IMR-90 (cell line): ENCODE measurements around the gene GTF2I. TPM values are rescaled to one million over a fixed set of nuclear protein-coding genes. Genes with fewer than 3 reads are reported as not detected.

Experiments used
- ATAC-seq: fragments of 200-7000 bp; cut with Tn5 transposase; 2 replicates; pipeline ENCODE4 v1.9.1; 2020; ENCODE audit warnings: low read depth, mild to moderate bottlenecking, moderate library complexity
- BruUV-seq: library from RNA; stranded (reverse); fragments of 400-500 nt; replicated peaks from 2 replicates; lab custom pipeline; 2021; lab: Mats Ljungman, UMichigan
- CTCF ChIA-PET: fragments of 300-600 bp; formaldehyde crosslinking; extraction: SDS; loops from one replicate; lab custom pipeline; 2021; ENCODE audit warnings: antibody characterized with exemption; lab: Yijun Ruan, JAX
- POLR2A ChIA-PET: fragments of 300-600 bp; sonication (Branson Sonifier 250); formaldehyde crosslinking; loops from one replicate; lab custom pipeline; 2022; ENCODE audit warnings: antibody characterized with exemption; ENCODE audit not compliant: unreplicated experiment; lab: Charles Lee
- DNase-seq: peaks from one replicate; pipeline ENCODE4 v3.0.0; 2013
- H2AFZ ChIP-seq: replicated peaks from 2 replicates; pipeline ENCODE3; 2013; ENCODE audit warnings: low read length, mild to moderate bottlenecking; ENCODE audit not compliant: poor library complexity
- H2AK5ac ChIP-seq: 2 replicates; pipeline ENCODE4 v1.6.1; 2013; ENCODE audit warnings: low read depth, low read length, inconsistent platforms
- H2AK9ac ChIP-seq: replicated peaks from 2 replicates; pipeline ENCODE3; 2013; ENCODE audit warnings: mild to moderate bottlenecking, low read depth, low read length, moderate library complexity; ENCODE audit not compliant: poor library complexity
- H2BK120ac ChIP-seq: 2 replicates; pipeline ENCODE4 v1.6.1; 2013; ENCODE audit warnings: low read depth, low read length, inconsistent platforms
- H2BK15ac ChIP-seq: 3 replicates; pipeline ENCODE4 v1.6.1; 2013; ENCODE audit warnings: low read depth, low read length, inconsistent platforms
- H2BK20ac ChIP-seq: 2 replicates; pipeline ENCODE4 v1.6.1; 2013; ENCODE audit warnings: low read depth, mild to moderate bottlenecking, inconsistent platforms, low read length, moderate library complexity
- H2BK5ac ChIP-seq: 2 replicates; pipeline ENCODE4 v1.6.1; 2013; ENCODE audit warnings: mild to moderate bottlenecking, low read depth, low read length, inconsistent platforms; ENCODE audit not compliant: poor library complexity, severe bottlenecking
- H3K14ac ChIP-seq: replicated peaks from 2 replicates; pipeline ENCODE4 v1.6.1; 2013; ENCODE audit warnings: low read depth, low read length, inconsistent platforms
- H3K18ac ChIP-seq: 2 replicates; pipeline ENCODE4 v1.6.1; 2013; ENCODE audit warnings: low read depth, low read length, control low read depth
- H3K23ac ChIP-seq: 2 replicates; pipeline ENCODE4 v1.6.1; 2013; ENCODE audit warnings: low read depth, low read length, inconsistent platforms
- H3K27ac ChIP-seq: 2 replicates; pipeline ENCODE4 v1.5.1; 2013; ENCODE audit warnings: mild to moderate bottlenecking, control low read depth, low read length; ENCODE audit not compliant: insufficient read depth
- H3K27me3 ChIP-seq: 2 replicates; pipeline ENCODE4 v1.6.1; 2013; ENCODE audit warnings: low read length; ENCODE audit not compliant: control insufficient read depth, insufficient read depth
- H3K36me3 ChIP-seq: 2 replicates; pipeline ENCODE4 v1.6.1; 2013; ENCODE audit warnings: low read length, mixed read lengths; ENCODE audit not compliant: control insufficient read depth, insufficient read depth
- H3K4ac ChIP-seq: 2 replicates; pipeline ENCODE4 v1.6.1; 2013; ENCODE audit warnings: low read depth, low read length, inconsistent platforms
- H3K4me1 ChIP-seq: 2 replicates; pipeline ENCODE4 v1.6.1; 2013; ENCODE audit warnings: low read length, mixed read lengths; ENCODE audit not compliant: control insufficient read depth, insufficient read depth
- H3K4me2 ChIP-seq: 2 replicates; pipeline ENCODE4 v1.6.1; 2013; ENCODE audit warnings: low read depth, mild to moderate bottlenecking, control low read depth, low read length, moderate library complexity
- H3K4me3 ChIP-seq: 2 replicates; pipeline ENCODE4 v1.5.1; 2013; ENCODE audit warnings: low read depth, mild to moderate bottlenecking, control low read depth, low read length, moderate library complexity; ENCODE audit not compliant: insufficient read depth
- H3K56ac ChIP-seq: 2 replicates; pipeline ENCODE4 v1.6.1; 2013; ENCODE audit warnings: low read length, inconsistent platforms; ENCODE audit not compliant: insufficient read depth; ENCODE audit errors: extremely low read depth
- H3K79me1 ChIP-seq, 2 experiments: 2 replicates each; pipeline ENCODE4 v1.6.1; 2013; ENCODE audit warnings: low read length in 2 of 2, inconsistent platforms in 1 of 2, low read depth in 1 of 2
- H3K9ac ChIP-seq: 2 replicates; pipeline ENCODE4 v1.6.1; 2013; ENCODE audit warnings: low read depth, low read length, control low read depth
- H3K9me1 ChIP-seq: 2 replicates; pipeline ENCODE4 v1.6.1; 2013; ENCODE audit warnings: low read length, inconsistent platforms; ENCODE audit not compliant: insufficient read depth
- H3K9me3 ChIP-seq: 2 replicates; pipeline ENCODE4 v1.6.1; 2013; ENCODE audit warnings: low read length; ENCODE audit not compliant: control insufficient read depth, insufficient read depth
- H4K20me1 ChIP-seq: 2 replicates; pipeline ENCODE4 v1.6.1; 2013; ENCODE audit warnings: low read length, inconsistent platforms; ENCODE audit not compliant: insufficient read depth
- H4K5ac ChIP-seq: 2 replicates; pipeline ENCODE4 v1.6.1; 2013; ENCODE audit warnings: mild to moderate bottlenecking, low read depth, low read length, control low read depth
- H4K8ac ChIP-seq, 2 experiments: 2 replicates each; pipeline ENCODE4 v1.6.1; 2013; ENCODE audit warnings: low read depth in 2 of 2, low read length in 2 of 2, control low read depth in 1 of 2, inconsistent platforms in 1 of 2
- H4K91ac ChIP-seq: 2 replicates; pipeline ENCODE4 v1.6.1; 2013; ENCODE audit warnings: low read depth, low read length, inconsistent platforms; ENCODE audit not compliant: insufficient read depth
- BHLHE40 ChIP-seq: fragments of 150-350 bp; IDR thresholded peaks from 2 replicates; pipeline ENCODE4 v1.6.1; 2016; ENCODE audit warnings: mild to moderate bottlenecking, low read depth, low read length
- CEBPB ChIP-seq: IDR thresholded peaks from 2 replicates; pipeline ENCODE4 v1.6.1; 2012; ENCODE audit warnings: low read depth, low read length, improper control_type of control experiment
- CHD1 ChIP-seq: IDR thresholded peaks from 2 replicates; pipeline ENCODE4 v1.6.1; 2012; ENCODE audit warnings: low read depth, low read length, improper control_type of control experiment
- ELK1 ChIP-seq: fragments of 150-350 bp; IDR thresholded peaks from 2 replicates; pipeline ENCODE4 v1.6.1; 2016; ENCODE audit warnings: low read depth, mild to moderate bottlenecking, low read length, moderate library complexity, borderline replicate concordance
- FOS ChIP-seq: fragments of 150-350 bp; IDR thresholded peaks from 2 replicates; pipeline ENCODE4 v1.6.1; 2016; ENCODE audit warnings: low read depth, low read length
- MAZ ChIP-seq: IDR thresholded peaks from 2 replicates; pipeline ENCODE4 v1.6.1; 2012; ENCODE audit warnings: low read depth, mild to moderate bottlenecking, low read length, improper control_type of control experiment, moderate library complexity, borderline replicate concordance
- MXI1 ChIP-seq: IDR thresholded peaks from 2 replicates; pipeline ENCODE4 v1.6.1; 2012; ENCODE audit warnings: low read depth, mild to moderate bottlenecking, low read length, moderate library complexity, borderline replicate concordance
- POLR2A ChIP-seq: IDR thresholded peaks from 2 replicates; pipeline ENCODE4 v1.6.1; 2012; ENCODE audit warnings: mild to moderate bottlenecking, low read depth, low read length
- RFX5 ChIP-seq: IDR thresholded peaks from 2 replicates; pipeline ENCODE4 v1.8.0; 2012; ENCODE audit warnings: low read depth, mild to moderate bottlenecking, low read length, moderate library complexity
- SMC3 ChIP-seq: fragments of 150-350 bp; IDR thresholded peaks from 2 replicates; pipeline ENCODE4 v1.6.1; 2016; ENCODE audit warnings: low read depth, mild to moderate bottlenecking, antibody characterized with exemption, low read length, moderate library complexity
- USF2 ChIP-seq: fragments of 150-350 bp; IDR thresholded peaks from 2 replicates; pipeline ENCODE4 v1.6.1; 2017; ENCODE audit warnings: mild to moderate bottlenecking, antibody characterized with exemption, low read length, low read depth
- dilution Hi-C: fragments of 300-500 bp; cut with HindIII; formaldehyde crosslinking; loops from one replicate; pipeline ENCODE4 v1.14.3; 2018; ENCODE audit warnings: low sequenced_read_pairs; ENCODE audit not compliant: unreplicated experiment
- in situ Hi-C: fragments of 300-500 bp; cut with MboI; formaldehyde crosslinking; loops from 3 replicates; pipeline ENCODE4 v1.14.3; 2019; ENCODE audit warnings: low sequenced_read_pairs, inconsistent platforms, mixed read lengths
- intact Hi-C: fragments of 100-400 bp; cut with micrococcal nuclease; formaldehyde crosslinking; loops from 2 replicates; pipeline ENCODE4 v1.10.0; 2022
- polyA plus RNA-seq, 3 experiments: library from polyadenylated mRNA; depleted of rRNA; stranded (reverse); fragments of >200 nt; gene quantifications; 2 replicates each; pipeline ENCODE4 v1.2.3, GENCODE V29; 2012; ENCODE audit warnings: low replicate concordance in 1 of 3
- total RNA-seq: library from RNA; depleted of rRNA; stranded (reverse); fragments of >200 nt; gene quantifications from 2 replicates; pipeline ENCODE4 v1.2.3, GENCODE V29; 2012

GTF2I gene
- total and polyA plus RNA-seq, 2 of the 4 experiments (the other 2 are of a cell fraction), result 46.4 to 88.8 TPM

DNA sequence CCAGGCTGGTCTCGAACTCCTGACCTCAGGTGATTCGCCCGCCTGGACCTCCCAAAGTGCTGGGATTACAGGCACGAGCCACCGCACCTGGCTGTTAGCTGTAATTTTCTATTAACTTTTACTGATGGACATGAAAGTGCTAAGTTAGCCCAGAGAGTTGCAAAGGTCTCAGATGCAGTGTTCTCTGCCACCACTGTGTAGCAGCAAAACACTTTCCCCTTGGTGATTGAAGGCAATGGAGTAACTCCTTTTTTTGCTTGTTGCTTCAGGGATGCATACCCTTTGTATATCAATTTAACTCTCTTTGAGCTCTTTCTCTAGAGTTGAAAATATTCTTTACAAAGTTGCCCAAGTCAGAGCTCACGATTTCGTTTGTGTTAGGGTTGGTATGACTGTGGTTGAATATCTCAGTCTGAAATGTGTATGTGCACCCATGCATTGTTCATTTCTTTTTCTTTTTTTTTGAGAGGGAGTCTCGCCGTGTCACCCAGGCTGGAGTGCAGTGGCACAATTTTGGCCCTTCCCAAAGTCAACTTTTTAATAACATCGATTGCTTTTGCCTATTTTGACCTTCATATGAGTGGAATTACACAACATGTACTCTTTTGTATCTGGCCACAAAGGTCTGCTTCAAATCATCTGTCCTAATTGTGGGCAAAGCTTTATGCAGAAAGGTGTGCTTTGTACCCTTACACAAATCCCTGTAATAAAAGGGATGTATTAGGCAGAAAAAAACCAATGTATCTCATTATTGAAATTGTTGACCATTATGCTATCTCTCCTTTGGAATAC lies 52.6 kb downstream of the GTF2I start (continued):
- TF ChIP-seq CHD1 (no peak), MAZ (no peak)

GRCh38 chr7:74713567-74713966 lies 56.0 kb downstream of the GTF2I start:
- Histone ChIP-seq H3K9me3 (peaks cover 10% of the 10 kb centered on the region), H2AK5ac (no peak overlapping the region), H2BK5ac (no peak overlapping the region), H4K91ac (no peak overlapping the region), H2BK120ac (no peak overlapping the region), H3K4ac (no peak overlapping the region), H4K20me1 (no peaks in the 10 kb centered on the region), H2BK20ac (no peak overlapping the region), H3K9me1 (no peaks in the 10 kb centered on the region), H3K23ac (no peak overlapping the region), H2AFZ (no peak overlapping the region), H4K5ac (no peak overlapping the region), H3K14ac (no peak overlapping the region), H3K27me3 (no peaks in the 10 kb centered on the region), H3K56ac (no peak overlapping the region), H3K4me1 (peaks cover 9% of the 10 kb centered on the region), H3K18ac (no peak overlapping the region), H3K4me2 (no peak overlapping the region), H3K36me3 (peaks cover 43% of the 10 kb centered on the region), H2AK9ac (no peak overlapping the region), H3K9ac (no peak overlapping the region), H3K79me1 (peaks cover 23 to 31% of the 10 kb centered on the region in 2 experiments), H3K4me3 (no peak overlapping the region), H2BK15ac (no peak overlapping the region), H3K27ac (no peak overlapping the region), H4K8ac (no peak overlapping the region)
- in situ Hi-C loops, result no loop called here
- BruUV-seq, result no TSS peak
- intact Hi-C loops, result no loop called here
- dilution Hi-C loops, result no loop called here
- ChIA-PET CTCF (no interaction called here), POLR2A (no interaction called here)
- TF ChIP-seq MXI1, result no peak
- no peak for TF ChIP-seq BHLHE40
- TF ChIP-seq RFX5, result no peak
- no peak for TF ChIP-seq USF2
- no peak for TF ChIP-seq POLR2A
- TF ChIP-seq ELK1, result no peak
- no peak for TF ChIP-seq SMC3
- no peak for TF ChIP-seq CHD1
- TF ChIP-seq FOS, result no peak
- TF ChIP-seq CEBPB, result no peak
- DNase-seq (no peak), ATAC-seq (no peak)
